ENCODE results near the gene ZGRF1. TPM values are rescaled to one million over a fixed set of nuclear protein-coding genes. Genes with fewer than 3 reads are reported as not detected.

ZGRF1 gene
- total and polyA plus RNA-seq, 7 donors, result 0.46 to 5.3 (median 3.6) TPM

GRCh38 chr4:112567536-112567935 lies 69.2 kb downstream of the ZGRF1 start:
- Histone ChIP-seq H3K27ac (no peak overlapping the region), H3K36me3 (no peaks in the 10 kb centered on the region), H3K4me3 (no peak overlapping the region), H3K9me3 (peaks cover 0 to 2% (median 0%) of the 10 kb centered on the region in 4 donors), H3K4me1 (no peaks in the 10 kb centered on the region), H3K27me3 (no peaks in the 10 kb centered on the region)
- 96% methylated on average over 5 of the region's 5 CpGs for WGBS, 2 donors
- intact Hi-C loops (cut with DNase I), result no loop called here
- TF ChIP-seq POLR2AphosphoS5 (IDR thresholded peaks at IDR 0.05), result no peak
- no peak for TF ChIP-seq CTCF (IDR thresholded peaks at IDR 0.05)
- TF ChIP-seq EP300 (IDR thresholded peaks at IDR 0.05), result no peak
- no peak for TF ChIP-seq POLR2A (IDR thresholded peaks at IDR 0.05)
- DNase-seq, result no peak

GRCh38 chr4:112564706-112565270 lies 71.9 kb downstream of the ZGRF1 start:
- no peak for TF ChIP-seq CTCF (IDR thresholded peaks at IDR 0.05)
- TF ChIP-seq EP300 (IDR thresholded peaks at IDR 0.05), result no peak
- TF ChIP-seq POLR2AphosphoS5 (IDR thresholded peaks at IDR 0.05), result no peak
- no peak for TF ChIP-seq POLR2A (IDR thresholded peaks at IDR 0.05)
- Histone ChIP-seq H3K4me3 (no peak overlapping the region), H3K36me3 (no peaks in the 10 kb centered on the region), H3K9me3 (peaks cover 0 to 2% (median 0%) of the 10 kb centered on the region in 4 donors), H3K27ac (no peak overlapping the region), H3K4me1 (no peaks in the 10 kb centered on the region), H3K27me3 (no peaks in the 10 kb centered on the region)
- WGBS, 2 donors, result 98 to 99% methylated on average over 25 of the region's 25 CpGs
- intact Hi-C loops (cut with DNase I), result no loop called here
- DNase-seq, result no peak

GRCh38 chr4:112563431-112564200 lies 73.1 kb downstream of the ZGRF1 start:
- 89 to 97% methylated on average over 4 of the region's 4 CpGs for WGBS, 2 donors
- intact Hi-C loops (cut with DNase I), result no loop called here
- H3K36me3 ChIP-seq, result no peaks in the 10 kb centered on the region
- no peak overlapping the region for H3K4me3 ChIP-seq
- no peak for DNase-seq
- TF ChIP-seq POLR2AphosphoS5 (IDR thresholded peaks at IDR 0.05), result no peak
- no peak for TF ChIP-seq EP300 (IDR thresholded peaks at IDR 0.05)
- no peak for TF ChIP-seq POLR2A (IDR thresholded peaks at IDR 0.05)
- TF ChIP-seq CTCF (IDR thresholded peaks at IDR 0.05), result no peak
- no peaks in the 10 kb centered on the region for H3K4me1 ChIP-seq
- H3K27me3 ChIP-seq, result no peaks in the 10 kb centered on the region
- peaks cover 0 to 2% (median 0%) of the 10 kb centered on the region in 4 donors for H3K9me3 ChIP-seq
- H3K27ac ChIP-seq, result no peak overlapping the region

- DNase-seq, result no peak
- no peaks in the 10 kb centered on the region for H3K36me3 ChIP-seq
- H3K9me3 ChIP-seq, result peaks cover 0 to 2% (median 0%) of the 10 kb centered on the region in 4 donors
- no peak overlapping the region for H3K4me3 ChIP-seq
- intact Hi-C loops (cut with DNase I), result no loop called here
- H3K4me1 ChIP-seq, result no peaks in the 10 kb centered on the region
- 90% methylated on average over 2 of the region's 2 CpGs for WGBS, 2 donors
- no peaks in the 10 kb centered on the region for H3K27me3 ChIP-seq
- H3K27ac ChIP-seq, result no peak overlapping the region
- TF ChIP-seq POLR2A (IDR thresholded peaks at IDR 0.05) (no peak), POLR2AphosphoS5 (IDR thresholded peaks at IDR 0.05) (no peak), EP300 (IDR thresholded peaks at IDR 0.05) (no peak), CTCF (IDR thresholded peaks at IDR 0.05) (no peak)
Measured at GRCh38 chr4:112562254-112562879, 74.3 kb downstream of the ZGRF1 start.

Measured in sigmoid colon (tissue), 7 donors.